HepG2 (cell line): ENCODE results near the gene LIPN. TPM values are rescaled to one million over a fixed set of nuclear protein-coding genes. Genes with fewer than 3 reads are reported as not detected.

Experiments
- ATAC-seq: fragments of 200-7000 bp; cut with Tn5 transposase; 3 replicates; pipeline ENCODE4 v1.9.1; 2020; ENCODE audit warnings: mild to moderate bottlenecking, moderate library complexity
- BruUV-seq: library from RNA; stranded (reverse); fragments of 400-500 nt; replicated peaks from 2 replicates; lab custom pipeline; 2021; lab: Mats Ljungman, UMichigan
- CTCF ChIA-PET: fragments of 300-600 bp; formaldehyde crosslinking; extraction: SDS; loops from one replicate; lab custom pipeline; 2021; ENCODE audit warnings: low total read pairs, inconsistent platforms, low intra/inter-chr PET ratio; lab: Yijun Ruan, JAX
- POLR2A ChIA-PET: fragments of 350-600 bp; sonication (Branson Sonifier 250); formaldehyde crosslinking; loops from one replicate; lab custom pipeline; 2020; ENCODE audit warnings: antibody characterized with exemption, inconsistent platforms; lab: Yijun Ruan, JAX
- DNase-seq: peaks from one replicate; pipeline ENCODE4 v3.0.0-alpha.2; 2015; ENCODE audit warnings: low spot score
- FAIRE-seq: peaks from 3 replicates; lab custom pipeline; 2011; peaks lifted over from hg19 to GRCh38; lab: Jason Lieb, UNC
- H2AFZ ChIP-seq: one replicate; pipeline ENCODE4 v1.6.1; 2011; ENCODE audit warnings: low read length, inconsistent platforms
- H3K27ac ChIP-seq: fragments of 300-600 bp; 3 replicates; pipeline ENCODE4 v1.8.0; 2011; ENCODE audit warnings: mixed run types, mild to moderate bottlenecking, mixed read lengths, low read length, inconsistent platforms; ENCODE audit not compliant: insufficient read depth; ENCODE audit errors: extremely low read length
- H3K27me3 ChIP-seq, 2 experiments: fragments of 200-600 bp in 1 of 2; 2 replicates in 1 of 2; 3 replicates in 1 of 2; pipeline versions ENCODE4 v1.6.0 to v1.8.0; 2011; ENCODE audit warnings: low read length in 2 of 2, mild to moderate bottlenecking in 2 of 2, moderate library complexity in 2 of 2, inconsistent platforms in 1 of 2; ENCODE audit not compliant: insufficient read depth in 2 of 2, control insufficient read depth in 1 of 2
- H3K36me3 ChIP-seq, 2 experiments: fragments of 200-600 bp in 1 of 2; replicated peaks in 1 of 2; 2 replicates in 1 of 2; 3 replicates in 1 of 2; pipeline versions ENCODE4 v1.5.1 to v1.8.0; 2011; ENCODE audit warnings: low read length in 2 of 2, inconsistent platforms in 1 of 2; ENCODE audit not compliant: insufficient read depth in 2 of 2, control insufficient read depth in 1 of 2
- H3K4me1 ChIP-seq: 2 replicates; pipeline ENCODE4 v1.5.1; 2012; ENCODE audit warnings: low read length, inconsistent platforms; ENCODE audit not compliant: insufficient read depth
- H3K4me2 ChIP-seq: 2 replicates; pipeline ENCODE4 v1.6.0; 2011; ENCODE audit warnings: low read depth, low read length, inconsistent platforms
- H3K4me3 ChIP-seq, 3 experiments: fragments of 200-600 bp in 1 of 3; sonication (generic), shearing (Covaris generic) in 1 of 3; replicated peaks in 1 of 3; 2 replicates each; pipeline ENCODE4 v1.5.1; 2011 to 2016; ENCODE audit warnings: low read length in 3 of 3, inconsistent platforms in 2 of 3, low read depth in 2 of 3, mild to moderate bottlenecking in 2 of 3, control low read depth in 1 of 3, mixed read lengths in 1 of 3; ENCODE audit not compliant: insufficient read depth in 1 of 3
- H3K79me2 ChIP-seq: one replicate; pipeline ENCODE4 v1.6.1; 2011; ENCODE audit warnings: low read length, inconsistent platforms; ENCODE audit not compliant: insufficient read depth
- H3K9ac ChIP-seq: 2 replicates; pipeline ENCODE4 v1.6.0; 2011; ENCODE audit warnings: mild to moderate bottlenecking, low read depth, low read length, inconsistent platforms; ENCODE audit not compliant: insufficient read depth
- H3K9me3 ChIP-seq: 2 replicates; pipeline ENCODE4 v1.5.1; 2012; ENCODE audit warnings: mild to moderate bottlenecking, low read length
- H4K20me1 ChIP-seq: 2 replicates; pipeline ENCODE4 v1.6.0; 2011; ENCODE audit warnings: inconsistent platforms, mild to moderate bottlenecking, low read length, moderate library complexity; ENCODE audit not compliant: insufficient read depth
- MZF1 ChIP-seq: sonication (generic); formaldehyde crosslinking; IDR thresholded peaks from 2 replicates; pipeline ENCODE4 v1.8.1; 2023; ENCODE audit warnings: mild to moderate bottlenecking, missing genetic modification reagents, borderline replicate concordance
- SP4 ChIP-seq: sonication (generic); formaldehyde crosslinking; IDR thresholded peaks from 2 replicates; pipeline ENCODE4 v1.8.1; 2023; ENCODE audit warnings: mild to moderate bottlenecking, missing genetic modification reagents
- THAP11 ChIP-seq: IDR thresholded peaks from 2 replicates; pipeline ENCODE4 v1.6.1; 2016; ENCODE audit warnings: missing biosample characterization, missing genetic modification reagents
- ZNF136 ChIP-seq: sonication (generic); formaldehyde crosslinking; IDR thresholded peaks from 2 replicates; pipeline ENCODE4 v1.8.1; 2022; ENCODE audit warnings: low read depth, mild to moderate bottlenecking, moderate library complexity, missing genetic modification reagents
- ZNF224 ChIP-seq: sonication (generic); formaldehyde crosslinking; IDR thresholded peaks from 2 replicates; pipeline ENCODE4 v1.5.0; 2020; ENCODE audit warnings: mild to moderate bottlenecking, missing genetic modification reagents
- ZNF256 ChIP-seq: sonication (generic); formaldehyde crosslinking; conservative IDR thresholded peaks from 2 replicates; pipeline ENCODE4 v1.4.0; 2020; ENCODE audit warnings: missing genetic modification reagents
- ZNF383 ChIP-seq: sonication (generic); formaldehyde crosslinking; IDR thresholded peaks from 2 replicates; pipeline ENCODE4 v1.4.0; 2020; ENCODE audit warnings: missing genetic modification reagents, mild to moderate bottlenecking, borderline replicate concordance
- ZNF740 ChIP-seq: sonication (generic); formaldehyde crosslinking; IDR thresholded peaks from 2 replicates; pipeline ENCODE4 v1.4.0; 2020; ENCODE audit warnings: missing genetic modification reagents
- WGBS: methylation state at CpG from one replicate; pipeline ENCODE4 v1.1.6; 2017; ENCODE audit warnings: low lambda C conversion rate; 5-methylcytosine and 5-hydroxymethylcytosine counted together
- in situ Hi-C: cut with HindIII; loops from 2 replicates; pipeline ENCODE4 v1.10.0; 2017; ENCODE audit warnings: low pct_unique_long_range_greater_than_20kb; ENCODE audit not compliant: extremely low pct_ligation_motif_present
- intact Hi-C: fragments of 100-400 bp; cut with micrococcal nuclease; formaldehyde crosslinking; loops from one replicate; pipeline ENCODE4 v1.10.0; 2022; ENCODE audit not compliant: unreplicated experiment
- polyA plus RNA-seq, 8 experiments: library from polyadenylated mRNA; depleted of rRNA in 3 of 8; stranded (reverse) in 7 of 8; unstranded in 1 of 8; fragments of >200 nt; fragmentation: Illumina TruSeq in 4 of 8; extraction: Trizol in 4 of 8; gene quantifications; 2 replicates each; pipeline versions ENCODE4 v1.2.1 to v1.2.3, GENCODE V29; 2011 to 2016; ENCODE audit warnings: low read depth in 4 of 8, missing spikeins in 1 of 8, mixed read lengths in 1 of 8; ENCODE audit not compliant: insufficient read depth in 1 of 8
- total RNA-seq, 5 experiments: library from RNA; depleted of rRNA; stranded (reverse); fragments of >200 nt; fragmentation: Illumina TruSeq; extraction: Trizol; gene quantifications; 2 replicates each; pipeline ENCODE4 v1.2.3, GENCODE V29; 2016; ENCODE audit warnings: low read depth in 1 of 5
- TF ChIP-seq, protein P1 (sequence below): sonication (generic); formaldehyde crosslinking; IDR thresholded peaks from 2 replicates; pipeline ENCODE4 v1.5.0; 2020; ENCODE audit warnings: mild to moderate bottlenecking, missing genetic modification reagents

The LIPN gene
- total and polyA plus RNA-seq, 2 of the 13 experiments (the other 11 are each of a cell fraction or from before 2014, with no cell fraction given) = not detected

- FAIRE-seq = no peak
- CTCF ChIA-PET = no interaction called here
These were observed 4.3 kb downstream of the LIPN start for GRCh38 chr10:88764110-88764509.

More at GRCh38 chr10:88764110-88764509, 4.3 kb downstream of the LIPN start:
- no TSS peak for BruUV-seq
- Histone ChIP-seq H3K27me3 (no peaks in the 10 kb centered on the region), H3K4me3 (no peak overlapping the region), H3K9me3 (no peaks in the 10 kb centered on the region), H2AFZ (no peak overlapping the region), H3K9ac (no peak overlapping the region), H3K4me1 (no peaks in the 10 kb centered on the region), H3K4me2 (no peak overlapping the region), H3K36me3 (no peaks in the 10 kb centered on the region), H3K27ac (no peak overlapping the region), H3K79me2 (no peaks in the 10 kb centered on the region), H4K20me1 (no peaks in the 10 kb centered on the region)
- intact Hi-C loops (no loop called here), in situ Hi-C loops (no loop called here)
- WGBS = 17% methylated on average over 3 of the region's 3 CpGs
- no peak for DNase-seq
- no peak for ATAC-seq
- TF ChIP-seq MZF1 (CRISPR knock-in tag) = no peak
- TF ChIP-seq SP4 (CRISPR knock-in tag) = no peak
- TF ChIP-seq ZNF383 (CRISPR knock-in tag) = no peak
- TF ChIP-seq, protein P1, sequence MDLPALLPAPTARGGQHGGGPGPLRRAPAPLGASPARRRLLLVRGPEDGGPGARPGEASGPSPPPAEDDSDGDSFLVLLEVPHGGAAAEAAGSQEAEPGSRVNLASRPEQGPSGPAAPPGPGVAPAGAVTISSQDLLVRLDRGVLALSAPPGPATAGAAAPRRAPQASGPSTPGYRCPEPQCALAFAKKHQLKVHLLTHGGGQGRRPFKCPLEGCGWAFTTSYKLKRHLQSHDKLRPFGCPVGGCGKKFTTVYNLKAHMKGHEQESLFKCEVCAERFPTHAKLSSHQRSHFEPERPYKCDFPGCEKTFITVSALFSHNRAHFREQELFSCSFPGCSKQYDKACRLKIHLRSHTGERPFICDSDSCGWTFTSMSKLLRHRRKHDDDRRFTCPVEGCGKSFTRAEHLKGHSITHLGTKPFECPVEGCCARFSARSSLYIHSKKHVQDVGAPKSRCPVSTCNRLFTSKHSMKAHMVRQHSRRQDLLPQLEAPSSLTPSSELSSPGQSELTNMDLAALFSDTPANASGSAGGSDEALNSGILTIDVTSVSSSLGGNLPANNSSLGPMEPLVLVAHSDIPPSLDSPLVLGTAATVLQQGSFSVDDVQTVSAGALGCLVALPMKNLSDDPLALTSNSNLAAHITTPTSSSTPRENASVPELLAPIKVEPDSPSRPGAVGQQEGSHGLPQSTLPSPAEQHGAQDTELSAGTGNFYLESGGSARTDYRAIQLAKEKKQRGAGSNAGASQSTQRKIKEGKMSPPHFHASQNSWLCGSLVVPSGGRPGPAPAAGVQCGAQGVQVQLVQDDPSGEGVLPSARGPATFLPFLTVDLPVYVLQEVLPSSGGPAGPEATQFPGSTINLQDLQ = no peak
- no peak for TF ChIP-seq ZNF740 (CRISPR knock-in tag)
- no peak for TF ChIP-seq ZNF256
- no peak for TF ChIP-seq THAP11 (CRISPR knock-in tag)
- no peak for TF ChIP-seq ZNF224 (CRISPR knock-in tag)
- TF ChIP-seq ZNF136 (CRISPR knock-in tag) = no peak
- POLR2A ChIA-PET = no interaction called here
